Measurements from ENCODE around the gene CYP4F11.
A peak's percentile ranks its signal among the peaks of the same experiment; 100 is the strongest.

Gene CYP4F11

DNA sequence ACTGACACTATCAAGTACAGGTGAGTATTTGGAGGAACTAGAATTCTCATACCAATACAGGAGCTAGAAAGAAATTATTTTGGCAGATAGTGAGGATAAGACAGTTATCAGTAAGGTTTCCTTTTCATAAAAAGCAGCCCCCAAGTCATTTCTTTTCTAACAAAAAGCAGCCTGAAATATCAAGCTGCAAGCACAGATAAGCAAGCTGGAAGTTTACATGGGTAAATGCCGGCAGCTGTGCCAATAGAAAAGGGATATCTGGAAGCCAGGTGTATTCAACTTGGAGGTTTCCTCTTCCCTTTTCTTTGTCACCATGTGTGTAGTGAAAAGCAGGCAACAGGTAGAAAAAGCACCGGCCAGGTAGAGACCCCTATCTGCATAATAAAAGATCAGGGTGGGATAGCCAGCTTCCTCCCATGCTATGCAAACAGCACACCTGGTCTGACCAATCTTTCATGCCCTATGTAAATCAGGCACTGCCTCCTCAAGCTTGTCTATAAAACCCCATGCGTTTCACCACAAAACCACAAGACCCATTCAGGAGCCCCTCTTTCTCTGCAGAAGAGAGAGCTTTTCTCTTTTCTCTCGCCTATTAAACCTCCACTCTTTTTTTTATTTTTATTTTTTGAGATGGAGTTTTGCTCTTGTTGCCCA, 59.4 kb downstream of the CYP4F11 start:
- TF ChIP-seq, protein P1, sequence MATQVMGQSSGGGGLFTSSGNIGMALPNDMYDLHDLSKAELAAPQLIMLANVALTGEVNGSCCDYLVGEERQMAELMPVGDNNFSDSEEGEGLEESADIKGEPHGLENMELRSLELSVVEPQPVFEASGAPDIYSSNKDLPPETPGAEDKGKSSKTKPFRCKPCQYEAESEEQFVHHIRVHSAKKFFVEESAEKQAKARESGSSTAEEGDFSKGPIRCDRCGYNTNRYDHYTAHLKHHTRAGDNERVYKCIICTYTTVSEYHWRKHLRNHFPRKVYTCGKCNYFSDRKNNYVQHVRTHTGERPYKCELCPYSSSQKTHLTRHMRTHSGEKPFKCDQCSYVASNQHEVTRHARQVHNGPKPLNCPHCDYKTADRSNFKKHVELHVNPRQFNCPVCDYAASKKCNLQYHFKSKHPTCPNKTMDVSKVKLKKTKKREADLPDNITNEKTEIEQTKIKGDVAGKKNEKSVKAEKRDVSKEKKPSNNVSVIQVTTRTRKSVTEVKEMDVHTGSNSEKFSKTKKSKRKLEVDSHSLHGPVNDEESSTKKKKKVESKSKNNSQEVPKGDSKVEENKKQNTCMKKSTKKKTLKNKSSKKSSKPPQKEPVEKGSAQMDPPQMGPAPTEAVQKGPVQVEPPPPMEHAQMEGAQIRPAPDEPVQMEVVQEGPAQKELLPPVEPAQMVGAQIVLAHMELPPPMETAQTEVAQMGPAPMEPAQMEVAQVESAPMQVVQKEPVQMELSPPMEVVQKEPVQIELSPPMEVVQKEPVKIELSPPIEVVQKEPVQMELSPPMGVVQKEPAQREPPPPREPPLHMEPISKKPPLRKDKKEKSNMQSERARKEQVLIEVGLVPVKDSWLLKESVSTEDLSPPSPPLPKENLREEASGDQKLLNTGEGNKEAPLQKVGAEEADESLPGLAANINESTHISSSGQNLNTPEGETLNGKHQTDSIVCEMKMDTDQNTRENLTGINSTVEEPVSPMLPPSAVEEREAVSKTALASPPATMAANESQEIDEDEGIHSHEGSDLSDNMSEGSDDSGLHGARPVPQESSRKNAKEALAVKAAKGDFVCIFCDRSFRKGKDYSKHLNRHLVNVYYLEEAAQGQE (IDR thresholded peaks at IDR 0.05; ENCODE audit: insufficient read depth in 1 of 2, low read depth in 2 of 2, low read length in 2 of 2): no peak
- no peak for TF ChIP-seq SIN3A (IDR thresholded peaks at IDR 0.05; ENCODE audit: borderline replicate concordance, insufficient read depth, low read length)
- TF ChIP-seq TAF1 (IDR thresholded peaks at IDR 0.05; ENCODE audit: borderline replicate concordance, insufficient read depth, low read length): no peak
- TF ChIP-seq POLR2AphosphoS5 (IDR thresholded peaks at IDR 0.05; ENCODE audit: low read depth, low read length): no peak
- no peak for TF ChIP-seq FOXP2 (optimal IDR thresholded peaks at IDR 0.05; ENCODE audit: borderline replicate concordance, extremely low read depth, extremely low read length, insufficient read depth)

DNA sequence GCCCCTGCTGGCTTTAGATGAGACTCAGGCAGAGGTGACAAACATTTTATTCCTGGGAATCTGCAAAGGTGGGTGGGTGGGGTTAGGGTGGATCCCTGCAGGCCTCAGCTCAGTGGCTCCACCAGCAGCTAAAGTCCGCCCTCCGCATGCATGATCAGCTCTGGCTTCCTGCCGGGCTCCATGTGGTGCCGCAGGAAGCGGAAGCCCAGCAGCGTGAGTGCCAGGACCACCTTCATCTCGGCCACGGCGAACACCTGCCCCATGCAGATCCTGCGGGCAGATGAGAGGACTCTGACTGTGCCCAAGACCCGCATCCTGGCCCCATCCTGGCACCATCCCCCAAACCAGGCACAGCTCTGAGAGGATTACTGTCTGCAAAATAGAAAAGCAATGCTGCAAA, 62.8 kb downstream of the CYP4F11 start:
- TF ChIP-seq, protein P1 (IDR thresholded peaks at IDR 0.05; ENCODE audit: insufficient read depth in 1 of 2, low read depth in 2 of 2, low read length in 2 of 2): no peak
- TF ChIP-seq POLR2AphosphoS5 (IDR thresholded peaks at IDR 0.05; ENCODE audit: low read depth, low read length) (no peak), TAF1 (IDR thresholded peaks at IDR 0.05; ENCODE audit: borderline replicate concordance, insufficient read depth, low read length) (no peak), SIN3A (IDR thresholded peaks at IDR 0.05; ENCODE audit: borderline replicate concordance, insufficient read depth, low read length) (no peak), FOXP2 (optimal IDR thresholded peaks at IDR 0.05; ENCODE audit: borderline replicate concordance, extremely low read depth, extremely low read length, insufficient read depth) (no peak)

DNA sequence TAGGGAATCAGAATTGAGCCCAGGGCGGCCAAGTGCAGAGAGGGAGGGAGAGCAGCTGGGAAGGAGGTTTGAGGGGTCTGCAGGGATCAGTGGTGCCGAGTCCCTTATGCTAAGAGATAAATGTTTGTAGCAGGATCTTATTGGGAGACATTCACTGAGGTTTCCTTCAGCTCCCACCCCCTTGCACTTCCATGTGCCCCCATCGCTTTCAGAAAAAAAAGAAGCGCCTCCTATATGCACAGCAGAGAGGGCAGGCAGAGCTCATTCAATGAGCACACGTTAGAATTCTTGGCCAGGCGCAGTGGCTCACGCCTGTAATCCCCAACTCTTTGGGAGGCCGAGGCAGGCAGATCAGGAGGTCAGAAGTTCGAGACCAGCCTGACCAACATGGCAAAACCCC, 64.5 kb downstream of the CYP4F11 start:
- TF ChIP-seq TAF1 (IDR thresholded peaks at IDR 0.05; ENCODE audit: borderline replicate concordance, insufficient read depth, low read length): no peak
- TF ChIP-seq, protein P1 (IDR thresholded peaks at IDR 0.05; ENCODE audit: insufficient read depth in 1 of 2, low read depth in 2 of 2, low read length in 2 of 2): no peak
- no peak for TF ChIP-seq SIN3A (IDR thresholded peaks at IDR 0.05; ENCODE audit: borderline replicate concordance, insufficient read depth, low read length)
- no peak for TF ChIP-seq FOXP2 (optimal IDR thresholded peaks at IDR 0.05; ENCODE audit: borderline replicate concordance, extremely low read depth, extremely low read length, insufficient read depth)
- TF ChIP-seq POLR2AphosphoS5 (IDR thresholded peaks at IDR 0.05; ENCODE audit: low read depth, low read length): no peak

DNA sequence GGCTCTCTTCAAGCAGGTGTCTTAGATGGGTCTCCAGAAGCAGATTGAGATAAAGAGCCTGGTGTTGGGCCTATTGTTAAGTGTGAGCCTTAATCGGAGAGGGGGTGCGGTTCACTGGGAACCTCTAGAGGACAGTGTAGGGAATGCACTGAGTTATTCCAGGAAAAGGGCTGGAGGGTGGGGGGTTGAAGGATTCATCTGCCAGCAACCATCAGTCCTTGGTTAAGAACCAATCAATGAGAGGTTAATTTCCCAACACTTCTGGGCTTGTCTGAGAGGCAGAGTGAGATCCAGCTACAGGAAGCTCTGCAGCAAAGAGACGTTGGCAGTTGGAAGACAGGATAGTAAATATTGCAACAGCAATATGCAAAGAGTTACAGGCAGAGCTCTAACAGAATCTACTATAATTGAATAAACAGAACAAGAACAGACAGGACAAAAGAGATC, 65.2 kb downstream of the CYP4F11 start:
- TF ChIP-seq FOXP2 (optimal IDR thresholded peaks at IDR 0.05; ENCODE audit: borderline replicate concordance, extremely low read depth, extremely low read length, insufficient read depth): no peak
- TF ChIP-seq TAF1 (IDR thresholded peaks at IDR 0.05; ENCODE audit: borderline replicate concordance, insufficient read depth, low read length): no peak
- TF ChIP-seq, protein P1 (IDR thresholded peaks at IDR 0.05; ENCODE audit: insufficient read depth in 1 of 2, low read depth in 2 of 2, low read length in 2 of 2): peak in 1 of 2 experiments; percentile 43; a peak in 1 of 4 replicates
- no peak for TF ChIP-seq SIN3A (IDR thresholded peaks at IDR 0.05; ENCODE audit: borderline replicate concordance, insufficient read depth, low read length)
- no peak for TF ChIP-seq POLR2AphosphoS5 (IDR thresholded peaks at IDR 0.05; ENCODE audit: low read depth, low read length)

Data from PFSK-1 (cell line).